Mononuclear cell (primary cell): Measurements from ENCODE around the gene CARD19. TPM values are rescaled to one million over a fixed set of nuclear protein-coding genes. Genes with fewer than 3 reads are reported as not detected.
"Not testable (repeated sequence)": the region's sequence is repeated elsewhere in the genome, so short reads cannot be mapped to it uniquely, and the experiment has no call there.

Experiments used
- H3K27me3 ChIP-seq: 2 replicates; pipeline ENCODE4 v1.6.0; 2011; ENCODE audit warnings: low read length, control low read depth; ENCODE audit not compliant: insufficient read depth
- H3K4me1 ChIP-seq: 2 replicates; pipeline ENCODE4 v1.5.1; 2011; ENCODE audit warnings: mild to moderate bottlenecking, low read length, control low read depth; ENCODE audit not compliant: insufficient read depth
- H3K4me3 ChIP-seq: 2 replicates; pipeline ENCODE4 v1.5.1; 2011; ENCODE audit warnings: mild to moderate bottlenecking, low read length, moderate library complexity
- H3K9me3 ChIP-seq: 2 replicates; pipeline ENCODE4 v1.5.1; 2011; ENCODE audit warnings: low read depth, mild to moderate bottlenecking, control low read depth, low read length
- total RNA-seq: library from RNA; depleted of rRNA; stranded (reverse); fragments of >200 nt; gene quantifications from one replicate; pipeline ENCODE4 v1.2.3, GENCODE V29; 2012

Gene CARD19
- total RNA-seq, 1 donor: 117 TPM

- Histone ChIP-seq H3K4me1 (peaks cover 54% of the 10 kb centered on the region), H3K27me3 (no peaks in the 10 kb centered on the region), H3K4me3 (no peak overlapping the region), H3K9me3 (peaks cover 12% of the 10 kb centered on the region)
These were observed 4.2 kb downstream of the CARD19 start for GRCh38 chr9:93100276-93100636.

- Histone ChIP-seq H3K9me3 (peaks cover 12% of the 10 kb centered on the region), H3K4me1 (peaks cover 55% of the 10 kb centered on the region)
- H3K27me3 ChIP-seq, H3K4me3 ChIP-seq: not testable (repeated sequence)
These were observed 5.1 kb downstream of the CARD19 start for GRCh38 chr9:93101086-93101485.

DNA sequence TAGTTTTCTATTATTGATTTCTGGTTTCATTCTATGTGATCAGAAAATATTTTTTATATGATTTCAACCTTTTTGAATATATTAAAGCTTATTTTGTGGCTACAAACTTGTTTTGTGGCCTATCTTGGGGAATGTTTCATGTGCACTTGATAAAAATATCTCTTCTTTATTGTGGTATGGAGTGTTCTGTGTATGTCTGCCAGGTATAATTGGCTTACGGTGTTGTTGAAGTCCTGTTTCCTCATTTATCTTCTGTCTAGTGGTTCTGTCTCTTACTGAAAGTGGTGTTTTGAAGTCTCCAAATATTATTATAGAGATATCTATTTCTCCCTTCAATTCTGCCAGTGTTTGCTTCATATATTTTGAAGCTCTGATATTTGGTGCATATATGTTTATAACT, 9.6 kb downstream of the CARD19 start:
- Histone ChIP-seq H3K9me3 (peaks cover 12% of the 10 kb centered on the region), H3K4me1 (peaks cover 52% of the 10 kb centered on the region), H3K4me3 (no peak overlapping the region), H3K27me3 (no peaks in the 10 kb centered on the region)

- Histone ChIP-seq H3K4me1 (peaks cover 60% of the 10 kb centered on the region), H3K4me3 (no peak overlapping the region), H3K9me3 (peaks cover 12% of the 10 kb centered on the region), H3K27me3 (no peaks in the 10 kb centered on the region)
These were observed 11.3 kb downstream of the CARD19 start for GRCh38 chr9:93107151-93107824.

GRCh38 chr9:93107825-93108161, 11.8 kb downstream of the CARD19 start:
- Histone ChIP-seq H3K27me3 (no peaks in the 10 kb centered on the region), H3K9me3 (peaks cover 12% of the 10 kb centered on the region), H3K4me1 (peaks cover 65% of the 10 kb centered on the region), H3K4me3 (no peak overlapping the region)

DNA sequence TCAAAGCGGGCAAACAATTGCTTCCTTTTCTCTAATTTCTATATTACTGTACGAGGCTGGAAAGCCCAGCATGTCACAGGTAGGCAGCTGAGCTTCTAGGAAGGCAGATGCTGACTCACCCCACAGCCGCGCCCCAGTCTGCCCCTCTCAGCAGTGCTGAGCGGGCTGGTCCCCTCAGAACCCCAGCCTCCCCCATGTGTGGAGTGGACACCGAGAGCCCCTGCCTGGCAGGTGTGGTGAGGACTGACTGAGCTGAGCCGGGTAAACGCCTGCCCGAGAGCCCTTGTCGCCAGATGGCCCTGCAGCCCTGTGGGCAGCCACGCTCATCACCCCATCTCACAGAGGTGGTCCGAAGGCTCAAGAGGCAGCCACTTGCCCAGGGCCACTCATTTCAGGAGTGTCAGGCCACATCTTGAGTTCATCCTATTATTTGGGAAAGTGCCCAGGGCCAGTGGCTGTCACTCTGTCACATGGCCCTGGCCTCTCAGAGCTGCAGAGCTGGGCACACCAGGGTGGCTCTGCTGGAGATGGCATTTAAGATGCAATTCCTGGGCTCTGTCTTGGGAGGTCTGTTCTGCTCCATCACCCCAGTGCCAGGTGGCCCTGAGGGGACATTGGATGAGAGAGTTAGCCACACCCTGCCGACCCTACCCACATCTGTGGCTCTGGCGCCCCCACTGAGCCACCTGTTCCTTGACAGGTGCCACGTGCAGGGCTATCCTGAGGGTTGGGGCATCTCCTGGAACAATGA, 12.4 kb downstream of the CARD19 start:
- H3K9me3 ChIP-seq: peaks cover 11% of the 10 kb centered on the region
- peaks cover 72% of the 10 kb centered on the region for H3K4me1 ChIP-seq
- H3K4me3 ChIP-seq: no peak overlapping the region
- no peaks in the 10 kb centered on the region for H3K27me3 ChIP-seq

DNA sequence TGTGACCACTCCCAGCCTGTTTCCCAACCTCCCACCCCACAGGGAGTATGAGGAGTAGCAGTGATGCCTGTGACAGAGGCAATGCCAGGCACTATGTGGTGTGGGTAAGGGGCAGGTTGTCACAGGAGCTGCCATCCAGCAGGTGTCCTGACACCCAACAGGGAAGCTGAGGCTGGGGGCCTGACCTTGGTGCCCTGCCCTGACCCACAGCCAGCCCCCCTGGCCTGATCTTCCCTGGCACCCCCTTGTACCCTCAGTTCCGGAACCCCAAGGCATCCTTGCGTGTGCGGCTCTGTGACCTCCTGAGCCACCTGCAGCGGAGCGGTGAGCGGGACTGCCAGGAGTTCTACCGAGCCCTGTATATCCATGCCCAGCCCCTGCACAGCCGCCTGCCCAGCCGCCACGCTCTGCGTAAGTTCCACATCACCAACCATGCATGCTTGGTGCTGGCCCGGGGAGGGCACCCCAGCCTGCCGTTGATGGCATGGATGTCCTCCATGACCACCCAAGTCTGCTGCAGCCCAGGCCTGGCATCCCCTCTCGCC, 14.4 kb downstream of the CARD19 start:
- peaks cover 85% of the 10 kb centered on the region for H3K4me1 ChIP-seq
- H3K9me3 ChIP-seq: no peaks in the 10 kb centered on the region
- no peak overlapping the region for H3K4me3 ChIP-seq
- H3K27me3 ChIP-seq: no peaks in the 10 kb centered on the region

- H3K4me3 ChIP-seq: no peak overlapping the region
- no peaks in the 10 kb centered on the region for H3K9me3 ChIP-seq
- no peaks in the 10 kb centered on the region for H3K27me3 ChIP-seq
- H3K4me1 ChIP-seq: peaks cover 85% of the 10 kb centered on the region
These were observed 15.0 kb downstream of the CARD19 start for GRCh38 chr9:93111001-93111370.

GRCh38 chr9:93111371-93112115, 15.5 kb downstream of the CARD19 start:
- H3K4me3 ChIP-seq: no peak overlapping the region
- H3K9me3 ChIP-seq: no peaks in the 10 kb centered on the region
- H3K4me1 ChIP-seq: peaks cover 90% of the 10 kb centered on the region
- H3K27me3 ChIP-seq: no peaks in the 10 kb centered on the region

DNA sequence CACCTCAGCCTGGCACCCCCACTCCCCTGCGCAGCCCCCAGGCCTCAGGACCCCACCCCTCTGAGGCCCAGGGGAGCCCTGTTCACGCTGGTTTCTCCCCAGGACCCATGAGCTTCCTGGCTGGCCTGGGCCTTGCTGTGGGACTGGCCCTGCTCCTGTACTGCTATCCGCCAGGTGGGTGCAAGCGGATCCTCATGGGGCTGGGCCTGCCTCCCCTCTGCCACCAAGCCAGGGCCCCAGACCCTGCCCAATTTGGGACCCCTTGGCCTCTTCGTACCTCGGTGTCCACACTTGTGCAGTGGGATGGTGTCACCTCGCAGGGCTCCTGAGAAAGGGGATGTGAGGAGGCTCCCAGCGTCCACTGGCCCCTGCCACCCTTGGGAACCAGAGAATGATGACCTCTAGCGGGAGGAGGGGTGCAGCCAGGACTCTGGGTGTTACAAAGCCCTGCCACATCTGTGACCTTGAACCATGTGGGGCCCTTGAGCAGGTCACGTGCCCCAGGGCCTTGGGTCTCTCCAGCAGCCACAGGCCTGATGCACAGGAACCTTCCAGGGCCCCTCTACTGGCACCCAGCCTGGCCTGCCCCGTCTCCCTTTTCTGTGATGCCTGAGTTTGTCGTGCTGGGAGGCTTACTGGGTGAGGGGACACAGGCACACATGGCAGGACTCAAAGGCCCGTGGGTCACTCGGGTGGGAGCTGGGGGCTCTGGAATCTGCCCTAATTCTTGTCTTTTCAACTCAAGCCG, 16.3 kb downstream of the CARD19 start:
- no peaks in the 10 kb centered on the region for H3K9me3 ChIP-seq
- no peak overlapping the region for H3K4me3 ChIP-seq
- peaks cover 91% of the 10 kb centered on the region for H3K4me1 ChIP-seq

GRCh38 chr9:93112864-93113389, 16.9 kb downstream of the CARD19 start:
- H3K9me3 ChIP-seq: no peaks in the 10 kb centered on the region
- H3K4me3 ChIP-seq: no peak overlapping the region
- H3K27me3 ChIP-seq: no peaks in the 10 kb centered on the region
- peaks cover 91% of the 10 kb centered on the region for H3K4me1 ChIP-seq

More for the DNA sequence above, 16.3 kb downstream of the CARD19 start:
- H3K27me3 ChIP-seq: no peaks in the 10 kb centered on the region

- Histone ChIP-seq H3K4me3 (no peak overlapping the region), H3K4me1 (peaks cover 93% of the 10 kb centered on the region), H3K27me3 (no peaks in the 10 kb centered on the region), H3K9me3 (no peaks in the 10 kb centered on the region)
These were observed 18.4 kb downstream of the CARD19 start for GRCh38 chr9:93114169-93114983.

DNA sequence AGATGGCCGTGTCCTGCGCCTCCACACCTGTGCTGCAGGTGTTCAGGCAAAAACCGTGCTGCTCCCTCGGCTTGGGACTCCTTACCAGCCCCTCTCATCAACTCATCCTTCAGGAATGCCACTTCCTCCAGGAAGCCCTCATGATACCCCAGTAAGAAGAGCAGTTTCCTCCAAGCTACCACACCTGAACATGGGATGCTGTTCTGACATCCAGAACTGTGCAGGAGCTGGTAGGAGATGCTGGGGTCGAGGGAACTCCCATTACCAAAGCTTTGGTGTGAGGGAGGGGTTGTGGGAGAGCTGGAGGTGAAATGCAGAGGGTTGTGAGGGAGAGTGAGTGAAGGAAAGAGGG, 18.9 kb downstream of the CARD19 start:
- no peaks in the 10 kb centered on the region for H3K9me3 ChIP-seq
- H3K4me1 ChIP-seq: peaks cover 93% of the 10 kb centered on the region
- no peak overlapping the region for H3K4me3 ChIP-seq
- no peaks in the 10 kb centered on the region for H3K27me3 ChIP-seq

DNA sequence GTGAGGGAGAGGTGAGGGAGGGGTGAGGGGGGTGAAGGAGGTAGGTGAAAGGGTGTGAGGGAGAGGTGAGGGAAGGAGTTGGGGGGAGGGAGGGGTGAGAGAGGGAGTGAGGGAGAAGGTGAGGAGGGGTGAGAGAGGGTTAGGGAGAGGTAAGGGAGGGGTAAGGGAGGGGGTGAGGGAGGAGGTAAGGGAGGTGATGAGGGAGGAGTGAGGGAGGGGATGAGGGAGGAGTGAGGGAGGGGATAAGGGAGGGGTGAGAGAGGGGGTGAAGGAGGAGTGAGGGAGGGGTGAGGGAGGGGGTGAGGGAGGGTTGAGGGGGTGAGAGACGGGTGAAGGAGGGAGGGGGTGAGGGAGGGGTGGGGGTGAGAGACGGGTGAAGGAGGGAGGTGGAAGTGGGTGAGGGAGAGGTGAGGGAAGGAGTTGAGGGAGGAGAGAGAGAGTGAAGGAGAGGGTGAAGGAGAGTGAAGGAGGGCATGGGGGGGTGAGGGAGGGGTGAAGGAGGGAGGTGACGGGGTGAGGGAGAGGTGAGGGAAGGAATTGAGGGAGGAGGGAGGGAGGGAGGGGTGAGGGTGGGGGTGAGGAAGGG, 19.6 kb downstream of the CARD19 start:
- H3K27me3 ChIP-seq: no peaks in the 10 kb centered on the region
- H3K9me3 ChIP-seq: no peaks in the 10 kb centered on the region
- peaks cover 93% of the 10 kb centered on the region for H3K4me1 ChIP-seq
- H3K4me3 ChIP-seq: no peak overlapping the region
